ENCODE measurements around the gene ZFHX3. TPM values are rescaled to one million over a fixed set of nuclear protein-coding genes. Genes with fewer than 3 reads are reported as not detected.

Gene ZFHX3
- total RNA-seq (10 to 100 TPM in 6 of 7 donors, 1 to 10 TPM in 1; 9.1 to 18.5 (median 12.5) TPM), polyA plus RNA-seq (1 to 10 TPM in 1 of 3 donors, under 1 TPM in 2; 0.47 to 1.5 (median 0.52) TPM)
- long read RNA-seq, donor 1: 0 reads
- long read RNA-seq, donor 2: 0 reads

GRCh38 chr16:73047536-73048291, at the start of gene ZFHX3:
TSS of gene ZFHX3 (minus strand) at chr16:73048128. CDS start at chr16:72960145, 87,983 bp downstream.
- intact Hi-C loops (cut with DNase I; ENCODE audit: low total_unique reads): no loop called here
- peak; percentile 89 for DNase-seq
- peaks cover 0 to 22% (median 0%) of the 10 kb centered on the region in 7 donors for H3K27me3 ChIP-seq (replicated peaks in 1 of 7)
- TF ChIP-seq POLR2A (IDR thresholded peaks at IDR 0.05) (no peak), CTCF (IDR thresholded peaks at IDR 0.05 in 8 of 11, conservative IDR thresholded peaks at IDR 0.05 in 3 of 11) (peak in 1 of 11 experiments; percentile 24), POLR2AphosphoS5 (IDR thresholded peaks at IDR 0.05) (peak in 1 of 3 donors; percentile 17)
- 0 to 2% (median 1%) methylated on average over 29 to 64 of the region's 64 CpGs for WGBS, 5 donors
- peak within 1 kb of the TSS; percentile 53 to 86 (median 59) for H3K4me3 ChIP-seq
- no peaks in the 10 kb centered on the region for H3K9me3 ChIP-seq
- no peaks in the 10 kb centered on the region for H3K36me3 ChIP-seq
- H3K4me1 ChIP-seq: peaks cover 8 to 43% (median 24%) of the 10 kb centered on the region in 6 donors
- H3K27ac ChIP-seq: peak within 1 kb of the TSS; percentile 48 to 84 (median 79)

GRCh38 chr16:73096510-73096909, 48.6 kb upstream of the ZFHX3 start:
- Histone ChIP-seq H3K27me3 (replicated peaks in 1 of 7) (no peaks in the 10 kb centered on the region), H3K9me3 (no peaks in the 10 kb centered on the region), H3K27ac (no peak overlapping the region), H3K36me3 (no peaks in the 10 kb centered on the region), H3K4me3 (no peak overlapping the region), H3K4me1 (no peaks in the 10 kb centered on the region)
- TF ChIP-seq POLR2AphosphoS5 (IDR thresholded peaks at IDR 0.05) (no peak), CTCF (IDR thresholded peaks at IDR 0.05 in 8 of 11, conservative IDR thresholded peaks at IDR 0.05 in 3 of 11) (no peak), POLR2A (IDR thresholded peaks at IDR 0.05) (no peak)
- no peak for DNase-seq
- intact Hi-C loops (cut with DNase I; ENCODE audit: low total_unique reads): no loop called here
- WGBS, 5 donors: 83 to 93% (median 88%) methylated on average over 3 of the region's 3 CpGs

GRCh38 chr16:73095885-73096421, 48.0 kb upstream of the ZFHX3 start:
- Histone ChIP-seq H3K27me3 (replicated peaks in 1 of 7) (no peaks in the 10 kb centered on the region), H3K4me3 (no peak overlapping the region), H3K9me3 (no peaks in the 10 kb centered on the region), H3K4me1 (no peaks in the 10 kb centered on the region), H3K27ac (no peak overlapping the region), H3K36me3 (no peaks in the 10 kb centered on the region)
- 49 to 64% (median 53%) methylated on average over 8 to 9 of the region's 9 CpGs for WGBS, 5 donors
- TF ChIP-seq POLR2AphosphoS5 (IDR thresholded peaks at IDR 0.05) (no peak), CTCF (IDR thresholded peaks at IDR 0.05 in 8 of 11, conservative IDR thresholded peaks at IDR 0.05 in 3 of 11) (no peak), POLR2A (IDR thresholded peaks at IDR 0.05) (no peak)
- DNase-seq: no peak
- intact Hi-C loops (cut with DNase I; ENCODE audit: low total_unique reads): no loop called here
